Mucosa of descending colon (tissue), 3 donors: Measurements from ENCODE around the gene CHRD. TPM values are rescaled to one million over a fixed set of nuclear protein-coding genes. Genes with fewer than 3 reads are reported as not detected.

Experiments used
- ATAC-seq: fragments of 200-7000 bp; cut with Tn5 transposase; one replicate; pipeline ENCODE4 v1.9.1; 2020; ENCODE audit warnings: mild to moderate bottlenecking, moderate library complexity
- DNase-seq, 3 donors: peaks; one replicate each; pipeline ENCODE4 v3.0.0-alpha.2; 2020
- H3K36me3 ChIP-seq: fragments of 200-600 bp; one replicate; pipeline ENCODE4 v1.8.0; 2021; ENCODE audit warnings: low read depth, mild to moderate bottlenecking
- H3K4me1 ChIP-seq: fragments of 200-600 bp; one replicate; pipeline ENCODE4 v1.8.0; 2021; ENCODE audit warnings: low read depth, mild to moderate bottlenecking
- H3K4me3 ChIP-seq: fragments of 200-600 bp; one replicate; pipeline ENCODE4 v1.8.0; 2021; ENCODE audit warnings: mild to moderate bottlenecking
- H3K9me3 ChIP-seq: fragments of 200-600 bp; one replicate; pipeline ENCODE4 v1.8.0; 2021; ENCODE audit warnings: mild to moderate bottlenecking
- CTCF ChIP-seq: fragments of 200-600 bp; IDR thresholded peaks from one replicate; pipeline ENCODE4 v1.8.0; 2022; ENCODE audit warnings: antibody characterized with exemption, mild to moderate bottlenecking
- intact Hi-C, 2 donors: fragments of 100-400 bp; cut with DNase I in 1 of 2; cut with micrococcal nuclease in 1 of 2; formaldehyde crosslinking; loops; one replicate each; pipeline versions ENCODE4 v1.11.0 to v1.11.1; 2022; cut with DNase I, micrococcal nuclease
- total RNA-seq, 3 donors: library from RNA; stranded (reverse); fragmentation: NEBNext Ultra II Directional in 2 of 3; extraction: Animal tissue kit (Norgen Biotek cat#: 25700) in 2 of 3; gene quantifications; one replicate each; pipeline versions ENCODE4 v1.2.1 to v1.2.4, GENCODE V29; 2021 to 2023
- donor health status: DM: no; HTN: no; CAD: no; lungs with moderate emphysema.
- donor health status: DM: no; HTN: no; CAD: no.
- donor health status: DM: no; HTN: yes; CAD: no.

CHRD gene
- total RNA-seq, 3 donors from 2014 or later, result 1.1 to 8.7 (median 2.8) TPM

GRCh38 chr3:184371570-184372018 lies 8.3 kb upstream of the CHRD start:
- no peaks in the 10 kb centered on the region for H3K36me3 ChIP-seq
- no peaks in the 10 kb centered on the region for H3K9me3 ChIP-seq
- H3K4me3 ChIP-seq, result no peak overlapping the region
- peak; percentile 75 to 81 (median 79) for DNase-seq
- peak; percentile 96 for ATAC-seq
- H3K4me1 ChIP-seq, result no peaks in the 10 kb centered on the region
- intact Hi-C loops, result loop anchor here in 1 of 2 donors (5.0 kb wide), 1 partner anchor 171 kb away; no protein-coding TSS in a partner anchor
- TF ChIP-seq CTCF, result peak; percentile 89

GRCh38 chr3:184372296-184372821 lies 7.5 kb upstream of the CHRD start:
- no peaks in the 10 kb centered on the region for H3K9me3 ChIP-seq
- no peaks in the 10 kb centered on the region for H3K4me1 ChIP-seq
- no peaks in the 10 kb centered on the region for H3K36me3 ChIP-seq
- DNase-seq (peak in 1 of 3 donors; percentile 29), ATAC-seq (no peak)
- intact Hi-C loops, result loop anchor here in 1 of 2 donors (5.0 kb wide), 1 partner anchor 170 kb away; no protein-coding TSS in a partner anchor
- H3K4me3 ChIP-seq, result no peak overlapping the region
- no peak for TF ChIP-seq CTCF

GRCh38 chr3:184372911-184373310 lies 6.9 kb upstream of the CHRD start:
- ATAC-seq (peak; percentile 15), DNase-seq (peak in 1 of 3 donors; percentile 20)
- Histone ChIP-seq H3K4me1 (no peaks in the 10 kb centered on the region), H3K9me3 (no peaks in the 10 kb centered on the region), H3K36me3 (no peaks in the 10 kb centered on the region), H3K4me3 (no peak overlapping the region)
- intact Hi-C loops, result loop anchor here in 1 of 2 donors (5.0 kb wide), 1 partner anchor 169 kb away; no protein-coding TSS in a partner anchor
- no peak for TF ChIP-seq CTCF

- H3K9me3 ChIP-seq, result no peaks in the 10 kb centered on the region
- ATAC-seq (peak; percentile 54), DNase-seq (peak in 1 of 3 donors; percentile 10)
- H3K4me1 ChIP-seq, result no peaks in the 10 kb centered on the region
- intact Hi-C loops, result loop anchor here in 1 of 2 donors (5.0 kb wide), 1 partner anchor 169 kb away; no protein-coding TSS in a partner anchor
- no peak for TF ChIP-seq CTCF
- no peak overlapping the region for H3K4me3 ChIP-seq
- no peaks in the 10 kb centered on the region for H3K36me3 ChIP-seq
Measured at GRCh38 chr3:184373422-184373821, 6.4 kb upstream of the CHRD start.

- H3K36me3 ChIP-seq, result no peaks in the 10 kb centered on the region
- ATAC-seq (no peak), DNase-seq (no peak)
- no peak overlapping the region for H3K4me3 ChIP-seq
- H3K4me1 ChIP-seq, result peaks cover 4% of the 10 kb centered on the region
- no peak for TF ChIP-seq CTCF
- intact Hi-C loops, result no loop called here
- H3K9me3 ChIP-seq, result no peaks in the 10 kb centered on the region
Measured at GRCh38 chr3:184375747-184376461, 4.0 kb upstream of the CHRD start.
